Femur (tissue), 1 donor: ENCODE measurements around the gene TREM1.
"Not testable (repeated sequence)": the region's sequence is repeated elsewhere in the genome, so short reads cannot be mapped to it uniquely, and the experiment has no call there.

Experiments used
- DNase-seq: peaks from one replicate; pipeline ENCODE4 v3.0.0-alpha.2; 2017

Gene TREM1

DNA sequence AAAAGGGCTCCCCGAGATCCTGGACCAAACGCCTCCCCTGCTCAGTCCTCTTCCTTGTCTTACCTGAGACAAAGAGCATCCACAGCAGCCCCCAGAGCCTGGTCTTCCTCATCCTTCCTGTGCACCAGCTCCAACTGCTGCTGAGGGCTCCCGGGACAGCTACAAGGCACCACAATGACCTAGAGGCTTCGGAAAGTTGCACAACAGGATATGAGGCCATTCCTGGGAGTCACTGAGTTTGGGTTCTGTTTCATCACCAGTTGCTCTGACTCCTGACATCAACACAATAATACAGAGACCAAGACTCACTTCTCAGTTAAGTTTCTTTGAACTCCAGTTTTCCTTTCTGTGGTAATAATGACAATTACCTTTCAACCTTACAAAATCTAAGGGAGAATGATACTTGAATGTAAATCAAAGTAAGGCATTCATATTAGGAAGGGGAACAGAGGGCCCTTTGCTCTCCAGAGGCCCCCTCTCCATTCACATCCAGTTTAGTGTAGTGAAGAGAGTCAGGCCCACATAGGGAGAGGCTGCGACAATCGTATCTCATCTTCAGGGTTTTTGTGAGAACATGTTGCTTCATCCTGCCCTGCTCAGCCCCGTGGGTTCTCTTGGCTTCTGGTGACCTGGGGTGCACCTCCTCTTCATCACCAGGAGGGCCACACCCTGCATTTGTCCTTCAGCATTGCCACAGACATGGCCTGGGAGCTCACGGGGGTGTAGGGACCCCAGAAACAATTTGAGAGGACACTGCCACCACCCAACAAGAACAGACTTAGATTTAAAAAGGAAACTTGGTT lies at the start of gene TREM1:
Gene TREM1, minus strand, starts transcription at position 139 of the 803 bp plus-strand sequence. Its CDS starts 27 bp downstream, at position 112.
- DNase-seq, result peak; percentile 47

GRCh38 chr6:41335943-41336342 lies 49.5 kb upstream of the TREM1 start:
- no peak for DNase-seq

- DNase-seq, result no peak
Observed at GRCh38 chr6:41335296-41335695, 48.8 kb upstream of the TREM1 start, which contains the start of gene NCR2. TSS of gene NCR2 (plus strand) at chr6:41335608. CDS start at chr6:41335877, 269 bp downstream.

DNA sequence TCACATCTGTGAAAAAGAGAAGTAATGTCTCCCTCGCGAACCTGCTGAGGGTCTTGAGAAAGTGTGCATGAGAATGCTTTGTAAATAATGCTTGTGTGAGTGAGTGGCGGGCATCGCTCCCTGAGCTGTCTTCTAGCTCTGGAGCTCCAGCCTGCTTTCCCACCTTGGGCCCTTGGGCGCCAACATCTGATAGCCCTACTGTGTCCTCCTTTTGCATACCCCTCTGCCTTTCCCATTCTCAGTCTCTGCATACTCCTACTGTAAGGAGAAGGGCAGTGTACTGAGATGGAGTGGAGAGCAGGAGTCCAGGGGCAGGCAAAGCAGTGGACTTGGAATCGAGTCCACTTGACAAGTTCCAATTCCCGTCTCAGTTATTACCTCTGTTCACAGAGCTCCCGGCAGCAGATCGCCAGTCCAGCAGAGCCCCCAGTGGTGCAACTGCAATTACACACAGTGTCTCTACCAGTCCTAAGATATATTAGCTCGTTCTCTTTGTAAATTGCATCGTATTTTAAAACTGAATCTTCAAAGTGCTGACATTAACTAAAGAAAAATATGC lies 48.1 kb upstream of the TREM1 start:
- DNase-seq, result no peak

DNA sequence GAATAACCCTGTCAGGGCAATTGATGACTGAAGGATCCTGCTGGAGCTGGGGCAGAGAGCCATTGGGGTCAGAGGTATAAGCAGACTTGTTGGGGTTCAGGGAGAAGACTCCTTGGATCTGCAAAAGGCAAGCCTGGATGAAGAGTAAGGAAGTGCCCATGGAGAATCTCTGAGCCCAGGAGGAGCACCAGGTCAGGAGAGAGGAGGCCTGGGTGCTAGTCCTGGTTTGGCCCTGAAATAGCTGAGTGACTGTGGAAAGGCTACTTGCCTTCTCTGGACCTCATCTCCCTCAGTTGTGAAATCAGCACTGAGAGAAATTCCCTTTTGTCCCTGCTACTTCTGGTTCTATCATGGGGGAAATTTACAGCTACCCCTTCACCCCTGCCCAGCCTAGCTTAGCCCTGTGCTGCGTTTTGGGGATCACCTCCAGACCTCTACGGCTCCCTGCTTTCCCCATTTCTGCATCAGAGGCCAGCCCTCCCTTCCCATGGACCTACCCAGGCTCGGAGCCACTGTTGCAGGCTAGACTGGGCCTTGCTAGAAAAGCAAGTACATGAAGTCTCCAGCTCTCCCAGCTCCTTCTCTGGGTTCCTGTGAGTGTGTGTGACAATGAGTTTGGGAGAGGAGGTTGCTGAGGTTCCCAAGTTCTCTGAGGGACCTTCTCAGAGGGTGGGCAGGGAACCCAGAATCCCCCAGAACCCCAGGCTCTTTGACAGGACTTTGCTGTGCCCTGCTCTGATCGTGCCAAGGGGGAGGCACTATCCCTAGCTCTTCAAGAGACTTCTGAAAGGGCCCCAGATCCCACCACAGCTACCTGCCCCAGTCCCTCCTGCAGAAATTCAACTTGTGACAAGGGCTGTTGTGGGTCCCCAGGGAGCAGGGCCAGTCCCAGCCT lies 46.6 kb upstream of the TREM1 start:
- DNase-seq, result no peak

DNA sequence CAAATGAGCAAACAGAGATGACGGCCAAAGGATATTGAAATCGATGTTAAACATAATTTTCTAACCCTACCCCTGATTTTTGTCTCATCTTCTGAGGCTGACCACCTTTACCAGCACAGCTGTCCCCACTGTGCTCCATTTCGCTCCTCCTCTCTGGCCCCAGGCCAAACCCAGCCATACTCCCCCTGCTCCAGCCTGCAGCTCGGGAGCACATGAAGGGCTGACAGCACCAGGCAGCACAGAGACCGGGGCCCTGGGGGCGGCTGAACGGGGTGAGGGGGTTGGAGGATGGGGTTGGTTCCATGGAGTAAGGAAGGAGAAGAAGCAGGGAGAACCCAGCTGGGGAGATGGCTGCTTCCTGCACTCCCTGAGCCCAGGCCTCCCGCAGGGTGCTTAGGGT lies 45.8 kb upstream of the TREM1 start:
- DNase-seq, result no peak

GRCh38 chr6:41331401-41332150 lies 45.1 kb upstream of the TREM1 start:
- DNase-seq, result no peak

DNA sequence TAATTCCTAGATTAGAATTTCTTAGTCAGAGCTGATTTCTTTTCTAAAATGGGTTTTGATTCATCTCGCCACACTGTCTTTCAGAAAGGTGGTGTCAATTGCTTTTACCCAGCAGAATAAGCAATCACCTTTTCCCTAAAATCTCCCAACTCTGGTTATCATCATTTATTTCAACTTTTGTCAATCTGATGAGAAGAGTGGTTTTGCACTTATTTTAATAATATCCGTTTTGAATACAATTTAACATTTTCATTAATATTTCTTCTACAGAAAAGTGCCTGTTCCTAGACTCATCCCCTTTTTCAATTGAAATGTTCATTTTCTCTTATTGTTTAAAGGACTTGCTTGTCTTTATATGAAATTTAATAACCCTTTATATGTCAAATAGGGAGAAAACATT lies 40.7 kb upstream of the TREM1 start:
- DNase-seq, result no peak

DNA sequence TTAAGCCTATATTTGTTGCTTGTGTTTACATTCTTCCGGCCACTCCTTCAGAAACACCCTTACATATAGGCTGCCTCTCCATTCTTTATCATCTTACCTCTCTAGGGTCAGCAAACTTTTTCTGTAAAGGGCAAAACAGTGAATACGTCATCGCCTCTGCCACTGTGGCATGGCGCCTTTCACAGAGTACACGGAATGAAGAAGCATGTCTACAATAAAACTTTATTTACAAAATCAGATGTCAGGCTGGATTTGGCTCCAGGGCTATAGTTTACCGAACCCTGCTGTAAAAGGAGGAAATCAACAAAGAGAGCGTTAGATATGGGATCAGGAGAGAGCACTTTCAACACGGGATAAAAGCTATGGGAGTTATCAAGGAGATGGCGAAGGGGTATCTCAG lies 39.6 kb upstream of the TREM1 start:
- no peak for DNase-seq

GRCh38 chr6:41325446-41326066 lies 39.1 kb upstream of the TREM1 start:
- DNase-seq, result no peak

GRCh38 chr6:41321183-41321582 lies 34.7 kb upstream of the TREM1 start:
- no peak for DNase-seq

GRCh38 chr6:41318654-41319565 lies 32.4 kb upstream of the TREM1 start:
- peak; percentile 87 for DNase-seq

DNA sequence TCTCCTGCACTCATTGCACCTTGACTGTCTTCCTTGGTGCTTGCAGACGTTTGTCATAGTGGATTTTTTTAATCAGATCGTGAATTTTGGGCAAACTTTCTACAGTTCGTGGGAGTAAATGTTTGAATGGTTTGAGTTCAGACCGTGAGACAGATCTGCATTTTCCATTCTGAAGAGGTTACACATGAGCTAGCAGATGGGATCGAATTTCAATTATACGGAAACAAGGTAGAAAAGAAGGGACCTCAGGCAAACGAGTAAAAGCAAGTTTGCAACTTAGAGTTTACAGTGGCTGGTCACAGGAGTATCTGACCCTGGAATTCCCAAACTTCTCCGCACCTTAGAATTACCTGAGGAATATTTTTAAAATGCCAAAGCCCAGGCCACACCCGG lies 31.8 kb upstream of the TREM1 start:
- no peak for DNase-seq

GRCh38 chr6:41315943-41316620 lies 29.6 kb upstream of the TREM1 start:
- peak; percentile 44 for DNase-seq

- no peak for DNase-seq
Observed at GRCh38 chr6:41315203-41315602, 28.7 kb upstream of the TREM1 start.

- no peak for DNase-seq
Observed at GRCh38 chr6:41306187-41306854, 19.8 kb upstream of the TREM1 start.

DNA sequence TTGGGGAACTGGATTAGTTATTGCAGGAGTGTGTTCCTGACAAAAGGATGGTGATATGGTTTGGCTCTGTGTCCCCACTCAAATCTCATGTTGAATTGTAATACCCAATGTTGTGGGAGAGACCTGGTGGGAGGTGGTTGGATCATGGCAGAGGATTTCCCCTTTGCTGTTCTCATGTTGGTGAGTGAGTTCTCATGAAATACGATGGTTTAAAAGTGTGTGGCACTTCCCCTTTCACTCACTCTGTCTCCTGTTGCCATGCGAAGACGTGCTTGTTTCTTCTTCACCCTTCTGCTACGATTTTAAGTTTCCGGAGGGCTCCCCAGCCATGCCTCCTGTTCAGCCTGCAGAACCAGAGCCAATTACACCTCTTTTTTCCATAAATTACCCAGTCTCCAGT lies 16.2 kb upstream of the TREM1 start:
- DNase-seq, result no peak

DNA sequence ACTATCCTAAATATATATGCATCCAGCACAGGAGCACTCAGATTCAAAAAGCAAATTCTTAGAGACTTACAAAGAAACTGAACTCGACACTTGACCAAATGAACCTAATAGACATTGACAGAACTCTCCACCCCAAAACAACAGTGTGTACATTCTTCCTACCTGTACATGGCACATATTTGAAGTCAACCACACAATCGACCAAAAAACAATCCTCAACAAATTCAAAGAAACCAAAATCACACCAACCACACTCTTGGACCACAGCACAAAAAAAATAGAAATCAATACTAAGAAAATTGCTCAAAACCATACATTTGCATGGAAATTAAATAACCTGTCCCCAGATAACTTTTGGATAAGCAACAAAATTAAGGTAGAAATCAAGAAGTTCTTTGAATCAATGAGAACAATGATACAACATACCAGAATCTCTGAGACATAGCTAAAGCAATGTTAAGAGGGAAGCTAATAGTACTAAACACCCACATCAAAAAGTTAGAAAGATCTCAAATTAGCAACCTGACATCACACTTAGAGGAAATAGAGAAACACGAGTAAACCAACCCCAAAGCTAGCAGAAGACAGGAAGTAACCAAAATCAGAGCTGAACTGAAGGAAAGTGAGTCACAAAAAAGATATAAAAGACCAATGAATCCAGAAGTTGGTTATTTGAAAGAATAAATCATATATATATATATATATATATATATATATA lies 12.5 kb upstream of the TREM1 start:
- DNase-seq, result no peak

DNA sequence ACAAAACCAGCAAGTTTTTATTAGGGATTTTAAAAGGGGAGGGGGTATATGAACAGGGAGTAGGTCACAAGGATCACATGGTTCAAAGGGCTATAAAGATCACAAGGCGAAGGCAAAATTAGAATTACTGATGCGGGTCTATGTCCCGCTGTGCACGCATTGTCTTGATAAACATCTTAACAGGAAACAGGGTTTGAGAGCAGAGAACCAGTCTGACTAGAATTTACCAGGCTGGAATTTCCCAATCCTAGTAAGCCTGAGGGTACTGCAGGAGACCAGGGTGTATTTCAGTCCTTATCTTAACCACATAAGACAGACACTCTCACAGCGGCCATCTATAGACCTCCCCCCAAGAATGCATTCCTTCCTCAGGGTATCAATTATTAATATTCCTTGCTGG lies 10.8 kb upstream of the TREM1 start:
- not testable (repeated sequence) for DNase-seq
